ENCODE measurements around the gene ZNF408.

ZNF408 gene

DNA sequence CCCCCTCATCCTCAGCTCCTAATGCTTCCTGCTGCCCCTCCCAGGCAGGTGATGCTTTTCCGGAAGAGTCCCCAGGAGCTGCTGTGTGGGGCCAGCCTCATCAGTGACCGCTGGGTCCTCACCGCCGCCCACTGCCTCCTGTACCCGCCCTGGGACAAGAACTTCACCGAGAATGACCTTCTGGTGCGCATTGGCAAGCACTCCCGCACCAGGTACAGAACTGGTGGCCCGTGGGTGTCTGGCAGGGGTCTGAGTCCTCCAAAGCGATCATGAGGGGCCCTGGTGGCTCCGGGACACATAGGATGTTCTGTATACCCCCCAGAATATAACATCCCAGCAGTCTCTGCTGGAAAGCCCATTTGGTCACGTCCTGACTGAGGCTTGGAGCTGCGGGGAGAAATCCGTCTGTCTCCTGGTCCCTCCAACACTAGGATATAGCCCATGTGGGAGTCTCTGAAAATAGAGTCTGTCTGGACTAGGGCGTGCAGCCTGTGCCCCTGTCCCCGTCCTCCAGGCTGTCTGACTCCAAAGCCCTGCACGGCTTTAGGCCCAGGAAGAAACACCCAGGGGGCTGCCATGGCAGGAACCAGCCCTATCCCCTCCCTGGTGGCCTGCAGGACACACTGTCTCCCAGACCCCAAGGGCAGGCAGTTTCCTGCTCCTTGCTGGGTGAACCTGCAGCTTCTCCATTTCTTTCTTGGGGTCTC lies 27.3 kb downstream of the ZNF408 start:
- no peak for TF ChIP-seq CTCF (IDR thresholded peaks at IDR 0.05; ENCODE audit: low read depth, low read length, missing control alignments)
- DNase-seq (ENCODE audit: low read depth), result no peak

GRCh38 chr11:46728659-46729040 lies 27.8 kb downstream of the ZNF408 start:
- no peak for TF ChIP-seq CTCF (IDR thresholded peaks at IDR 0.05; ENCODE audit: low read depth, low read length, missing control alignments)
- H3K4me3 ChIP-seq (ENCODE audit: low read depth, low read length), result no peak overlapping the region
- no peak for DNase-seq (ENCODE audit: low read depth)

More for the DNA sequence above, 27.3 kb downstream of the ZNF408 start:
- H3K4me3 ChIP-seq (ENCODE audit: low read depth, low read length), result no peak overlapping the region

- DNase-seq (ENCODE audit: low read depth), result no peak
- no peak for TF ChIP-seq CTCF (IDR thresholded peaks at IDR 0.05; ENCODE audit: low read depth, low read length, missing control alignments)
- H3K4me3 ChIP-seq (ENCODE audit: low read depth, low read length), result no peak overlapping the region
Measured at GRCh38 chr11:46729110-46730027, 28.5 kb downstream of the ZNF408 start.

- no peak for DNase-seq (ENCODE audit: low read depth)
- TF ChIP-seq CTCF (IDR thresholded peaks at IDR 0.05; ENCODE audit: low read depth, low read length, missing control alignments), result no peak
- H3K4me3 ChIP-seq (ENCODE audit: low read depth, low read length), result no peak overlapping the region
Measured at GRCh38 chr11:46731545-46731944, 30.7 kb downstream of the ZNF408 start.

GRCh38 chr11:46733234-46733633 lies 32.4 kb downstream of the ZNF408 start:
- no peak for DNase-seq (ENCODE audit: low read depth)
- TF ChIP-seq CTCF (IDR thresholded peaks at IDR 0.05; ENCODE audit: low read depth, low read length, missing control alignments), result no peak
- H3K4me3 ChIP-seq (ENCODE audit: low read depth, low read length), result no peak overlapping the region

DNA sequence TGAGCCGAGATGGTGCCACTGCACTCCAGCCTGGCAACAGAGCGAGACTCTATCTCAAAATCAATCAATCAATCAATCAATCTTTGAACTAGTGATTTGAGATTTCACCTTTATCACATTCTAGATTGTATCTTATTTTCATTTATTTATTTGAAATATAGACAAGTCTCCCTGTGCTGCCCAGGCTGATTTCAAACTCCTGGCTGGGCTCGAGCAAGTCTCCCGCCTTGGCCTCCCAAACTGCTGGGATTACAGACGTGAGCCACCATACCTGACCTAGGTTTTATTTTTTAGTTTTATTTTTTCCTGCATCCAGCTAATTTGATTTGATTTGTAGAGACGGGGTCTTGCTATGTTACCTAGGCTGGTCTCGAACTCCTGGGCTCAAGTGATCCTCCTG lies 35.3 kb downstream of the ZNF408 start:
- DNase-seq (ENCODE audit: low read depth), result no peak
- H3K4me3 ChIP-seq (ENCODE audit: low read depth, low read length), result no peak overlapping the region
- no peak for TF ChIP-seq CTCF (IDR thresholded peaks at IDR 0.05; ENCODE audit: low read depth, low read length, missing control alignments)

All from GM12864 (cell line).